GM18498 (cell line): ENCODE results near the gene PIPOX.

Experiments
- ATAC-seq: cut with Tn5 transposase; IDR thresholded peaks from one replicate; pipeline ENCODE4 v1.9.1; 2021; ENCODE audit warnings: mild to moderate bottlenecking, moderate library complexity; ENCODE audit not compliant: unreplicated experiment

Gene PIPOX

GRCh38 chr17:29045734-29046472 lies 3.0 kb downstream of the PIPOX start:
- no peak for ATAC-seq

- ATAC-seq, result no peak
Observed at GRCh38 chr17:29046473-29046839, 3.5 kb downstream of the PIPOX start.

GRCh38 chr17:29048440-29049368 lies 5.8 kb downstream of the PIPOX start:
- ATAC-seq, result no peak

GRCh38 chr17:29049541-29050145 lies 6.7 kb downstream of the PIPOX start:
- no peak for ATAC-seq

- no peak for ATAC-seq
Observed at GRCh38 chr17:29050176-29050575, 7.2 kb downstream of the PIPOX start.

- no peak for ATAC-seq
Observed at GRCh38 chr17:29051194-29051593, 8.3 kb downstream of the PIPOX start.

- no peak for ATAC-seq
Observed at GRCh38 chr17:29051731-29052130, 8.8 kb downstream of the PIPOX start.

- no peak for ATAC-seq
Observed at GRCh38 chr17:29054835-29055234, 11.9 kb downstream of the PIPOX start.

GRCh38 chr17:29057361-29057760 lies 14.4 kb downstream of the PIPOX start:
- no peak for ATAC-seq

GRCh38 chr17:29058391-29058790 lies 15.4 kb downstream of the PIPOX start:
- no peak for ATAC-seq

GRCh38 chr17:29059281-29059680 lies 16.3 kb downstream of the PIPOX start:
- ATAC-seq, result no peak

GRCh38 chr17:29060475-29060874 lies 17.5 kb downstream of the PIPOX start:
- no peak for ATAC-seq

GRCh38 chr17:29061036-29061435 lies 18.1 kb downstream of the PIPOX start:
- no peak for ATAC-seq

GRCh38 chr17:29062215-29062614 lies 19.3 kb downstream of the PIPOX start:
- ATAC-seq, result no peak

GRCh38 chr17:29063992-29064391 lies 21.1 kb downstream of the PIPOX start:
- no peak for ATAC-seq

- no peak for ATAC-seq
Observed at GRCh38 chr17:29066047-29066446, 23.1 kb downstream of the PIPOX start.

GRCh38 chr17:29066606-29067005 lies 23.7 kb downstream of the PIPOX start:
- no peak for ATAC-seq

- no peak for ATAC-seq
Observed at GRCh38 chr17:29068818-29069217, 25.9 kb downstream of the PIPOX start.

- no peak for ATAC-seq
Observed at GRCh38 chr17:29069526-29070041, 26.6 kb downstream of the PIPOX start.

- ATAC-seq, result no peak
Observed at GRCh38 chr17:29070308-29070707, 27.4 kb downstream of the PIPOX start.

GRCh38 chr17:29070781-29071180 lies 27.8 kb downstream of the PIPOX start:
- no peak for ATAC-seq
